GM21528 (cell line): ENCODE data around the gene HSD17B7.
"Not testable (repeated sequence)": the region's sequence is repeated elsewhere in the genome, so short reads cannot be mapped to it uniquely, and the experiment has no call there.

Experiments used
- ATAC-seq: cut with Tn5 transposase; IDR thresholded peaks from one replicate; pipeline ENCODE4 v1.9.1; 2021; ENCODE audit warnings: mild to moderate bottlenecking, moderate library complexity; ENCODE audit not compliant: unreplicated experiment, low FRiP score

Gene HSD17B7

GRCh38 chr1:162790303-162790984 is at the start of gene HSD17B7:
HSD17B7 (plus strand) TSS chr1:162790702; CDS start chr1:162790801, 99 bp downstream.
- peak; percentile 99 for ATAC-seq

GRCh38 chr1:162740755-162741154 is 49.7 kb upstream of the HSD17B7 start:
- ATAC-seq, result no peak

- no peak for ATAC-seq
Measured at GRCh38 chr1:162741574-162741973, 48.9 kb upstream of the HSD17B7 start.

- ATAC-seq, result not testable (repeated sequence)
Measured at GRCh38 chr1:162746264-162746942, 44.1 kb upstream of the HSD17B7 start.

GRCh38 chr1:162753001-162753658 is 37.4 kb upstream of the HSD17B7 start:
- no peak for ATAC-seq

- no peak for ATAC-seq
Measured at GRCh38 chr1:162753998-162754585, 36.4 kb upstream of the HSD17B7 start.

- ATAC-seq, result no peak
Measured at GRCh38 chr1:162755306-162755705, 35.2 kb upstream of the HSD17B7 start.

- ATAC-seq, result no peak
Measured at GRCh38 chr1:162756523-162756922, 34.0 kb upstream of the HSD17B7 start.

- no peak for ATAC-seq
Measured at GRCh38 chr1:162757476-162757875, 33.0 kb upstream of the HSD17B7 start.

GRCh38 chr1:162765788-162766187 is 24.7 kb upstream of the HSD17B7 start:
- ATAC-seq, result no peak

GRCh38 chr1:162772571-162773154 is 17.8 kb upstream of the HSD17B7 start:
- no peak for ATAC-seq

- ATAC-seq, result no peak
Measured at GRCh38 chr1:162774007-162774406, 16.5 kb upstream of the HSD17B7 start.

GRCh38 chr1:162779043-162779442 is 11.5 kb upstream of the HSD17B7 start:
- no peak for ATAC-seq

GRCh38 chr1:162782671-162783070 is 7.8 kb upstream of the HSD17B7 start:
- ATAC-seq, result no peak

GRCh38 chr1:162784926-162785325 is 5.6 kb upstream of the HSD17B7 start:
- not testable (repeated sequence) for ATAC-seq

- ATAC-seq, result not testable (repeated sequence)
Measured at GRCh38 chr1:162788783-162789182, 1.7 kb upstream of the HSD17B7 start.

- not testable (repeated sequence) for ATAC-seq
Measured at GRCh38 chr1:162790985-162791357, 469 bp downstream of the HSD17B7 start.

- ATAC-seq, result not testable (repeated sequence)
Measured at GRCh38 chr1:162794284-162794683, 3.8 kb downstream of the HSD17B7 start.

- not testable (repeated sequence) for ATAC-seq
Measured at GRCh38 chr1:162796617-162797279, 6.2 kb downstream of the HSD17B7 start.
